ENCODE results near the gene GRID2. TPM values are rescaled to one million over a fixed set of nuclear protein-coding genes. Genes with fewer than 3 reads are reported as not detected.

The GRID2 gene
- total and polyA plus RNA-seq, 2 of the 4 experiments (the other 2 are of a cell fraction), result under 0.01 TPM; not detected in 1

DNA sequence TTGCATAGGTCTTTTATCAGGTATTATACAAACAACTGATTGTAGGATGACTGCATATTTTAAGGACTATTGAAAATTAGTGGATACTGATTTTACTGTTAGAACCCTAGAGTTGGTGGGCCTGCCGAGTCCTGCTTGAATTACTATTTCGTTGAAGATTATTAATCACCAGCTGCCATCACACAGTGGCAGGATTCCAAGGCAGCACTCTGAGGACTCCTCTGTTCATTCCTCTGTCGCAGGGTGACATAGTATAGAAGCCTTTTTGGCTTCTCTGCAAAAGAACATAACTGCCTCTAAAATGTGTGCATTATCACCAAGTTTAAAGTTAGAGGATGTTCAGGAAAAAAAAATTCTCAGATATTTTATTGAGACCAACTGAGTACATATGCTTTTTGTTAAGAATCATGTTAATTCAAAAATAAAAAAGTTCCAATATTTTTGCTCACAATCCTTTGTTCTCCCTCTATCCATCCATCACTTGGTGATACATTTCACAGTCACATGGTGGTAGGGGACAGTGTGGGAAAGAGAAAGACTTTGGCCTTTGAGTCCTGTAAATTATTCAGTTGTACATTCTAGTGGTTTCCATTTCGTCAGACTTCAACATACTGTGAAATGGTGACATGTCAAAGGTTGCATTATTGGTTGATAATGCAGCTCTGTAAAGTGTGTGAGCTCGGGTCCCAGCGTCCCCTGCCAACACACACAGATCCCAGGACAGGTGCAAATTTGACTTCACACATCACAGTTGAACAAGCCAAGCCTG, 332.5 kb downstream of the GRID2 start:
- POLR2A ChIA-PET (ENCODE audit: unreplicated experiment), result no interaction called here
- H3K4me1 ChIP-seq (ENCODE audit: control insufficient read depth, insufficient read depth, low read length), result no peaks in the 10 kb centered on the region
- BruUV-seq (replicated peaks), result no TSS peak

More for the DNA sequence above, 332.5 kb downstream of the GRID2 start:
- Histone ChIP-seq H3K27me3 (ENCODE audit: control insufficient read depth, insufficient read depth, low read length) (no peaks in the 10 kb centered on the region), H2BK120ac (ENCODE audit: low read depth, low read length) (no peak overlapping the region), H3K36me3 (ENCODE audit: control insufficient read depth, insufficient read depth, low read length) (no peaks in the 10 kb centered on the region), H3K14ac (replicated peaks; ENCODE audit: low read depth, low read length) (no peak overlapping the region), H4K20me1 (ENCODE audit: insufficient read depth, low read length) (no peaks in the 10 kb centered on the region), H4K91ac (ENCODE audit: insufficient read depth, low read depth, low read length) (no peak overlapping the region), H3K4me3 (ENCODE audit: insufficient read depth, low read depth, low read length) (no peak overlapping the region), H2BK20ac (ENCODE audit: low read depth, low read length) (no peak overlapping the region), H3K27ac (ENCODE audit: insufficient read depth, low read length) (no peak overlapping the region), H4K8ac (ENCODE audit: low read depth in 2 of 2, low read length in 2 of 2) (no peak overlapping the region), H3K56ac (ENCODE audit: extremely low read depth, insufficient read depth, low read length) (no peak overlapping the region), H2BK5ac (ENCODE audit: low read depth, low read length, poor library complexity, severe bottlenecking) (no peak overlapping the region), H2AK9ac (replicated peaks; ENCODE audit: low read depth, low read length, poor library complexity) (no peak overlapping the region), H3K4ac (ENCODE audit: low read depth, low read length) (no peak overlapping the region), H3K9me3 (ENCODE audit: control insufficient read depth, insufficient read depth, low read length) (no peaks in the 10 kb centered on the region), H3K23ac (ENCODE audit: low read depth, low read length) (no peak overlapping the region), H2AK5ac (ENCODE audit: low read depth, low read length) (no peak overlapping the region), H3K9me1 (ENCODE audit: insufficient read depth, low read length) (no peaks in the 10 kb centered on the region), H3K9ac (ENCODE audit: low read depth, low read length) (no peak overlapping the region), H2AFZ (replicated peaks; ENCODE audit: low read length, poor library complexity) (no peak overlapping the region), H3K79me1 (ENCODE audit: low read depth in 1 of 2, low read length in 2 of 2) (no peaks in the 10 kb centered on the region), H4K5ac (ENCODE audit: low read depth, low read length) (no peak overlapping the region), H3K18ac (ENCODE audit: low read depth, low read length) (no peak overlapping the region), H2BK15ac (ENCODE audit: low read depth, low read length) (no peak overlapping the region), H3K4me2 (ENCODE audit: low read depth, low read length) (no peak overlapping the region)
- no CpG with 5 or more reads among the region's 6 CpGs for WGBS, 2 experiments (ENCODE audit: extremely low coverage in 2 of 2, insufficient read length in 1 of 2)
- TF ChIP-seq RFX5 (IDR thresholded peaks at IDR 0.05; ENCODE audit: low read depth, low read length), result no peak
- no peak for TF ChIP-seq POLR2A (IDR thresholded peaks at IDR 0.05; ENCODE audit: low read depth, low read length)
- TF ChIP-seq RCOR1 (IDR thresholded peaks at IDR 0.05; ENCODE audit: insufficient replicate concordance, low read length), result no peak
- no peak for TF ChIP-seq FOS (IDR thresholded peaks at IDR 0.05; ENCODE audit: low read depth, low read length)
- no peak for TF ChIP-seq BHLHE40 (IDR thresholded peaks at IDR 0.05; ENCODE audit: low read depth, low read length)
- TF ChIP-seq, protein P1, sequence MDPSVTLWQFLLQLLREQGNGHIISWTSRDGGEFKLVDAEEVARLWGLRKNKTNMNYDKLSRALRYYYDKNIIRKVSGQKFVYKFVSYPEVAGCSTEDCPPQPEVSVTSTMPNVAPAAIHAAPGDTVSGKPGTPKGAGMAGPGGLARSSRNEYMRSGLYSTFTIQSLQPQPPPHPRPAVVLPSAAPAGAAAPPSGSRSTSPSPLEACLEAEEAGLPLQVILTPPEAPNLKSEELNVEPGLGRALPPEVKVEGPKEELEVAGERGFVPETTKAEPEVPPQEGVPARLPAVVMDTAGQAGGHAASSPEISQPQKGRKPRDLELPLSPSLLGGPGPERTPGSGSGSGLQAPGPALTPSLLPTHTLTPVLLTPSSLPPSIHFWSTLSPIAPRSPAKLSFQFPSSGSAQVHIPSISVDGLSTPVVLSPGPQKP (IDR thresholded peaks at IDR 0.05; ENCODE audit: borderline replicate concordance, low read depth, low read length), result no peak
- TF ChIP-seq NFE2L2 (IDR thresholded peaks at IDR 0.05; ENCODE audit: low read depth, low read length), result no peak
- no peak for TF ChIP-seq CEBPB (IDR thresholded peaks at IDR 0.05; ENCODE audit: low read depth, low read length)
- TF ChIP-seq, protein P2, sequence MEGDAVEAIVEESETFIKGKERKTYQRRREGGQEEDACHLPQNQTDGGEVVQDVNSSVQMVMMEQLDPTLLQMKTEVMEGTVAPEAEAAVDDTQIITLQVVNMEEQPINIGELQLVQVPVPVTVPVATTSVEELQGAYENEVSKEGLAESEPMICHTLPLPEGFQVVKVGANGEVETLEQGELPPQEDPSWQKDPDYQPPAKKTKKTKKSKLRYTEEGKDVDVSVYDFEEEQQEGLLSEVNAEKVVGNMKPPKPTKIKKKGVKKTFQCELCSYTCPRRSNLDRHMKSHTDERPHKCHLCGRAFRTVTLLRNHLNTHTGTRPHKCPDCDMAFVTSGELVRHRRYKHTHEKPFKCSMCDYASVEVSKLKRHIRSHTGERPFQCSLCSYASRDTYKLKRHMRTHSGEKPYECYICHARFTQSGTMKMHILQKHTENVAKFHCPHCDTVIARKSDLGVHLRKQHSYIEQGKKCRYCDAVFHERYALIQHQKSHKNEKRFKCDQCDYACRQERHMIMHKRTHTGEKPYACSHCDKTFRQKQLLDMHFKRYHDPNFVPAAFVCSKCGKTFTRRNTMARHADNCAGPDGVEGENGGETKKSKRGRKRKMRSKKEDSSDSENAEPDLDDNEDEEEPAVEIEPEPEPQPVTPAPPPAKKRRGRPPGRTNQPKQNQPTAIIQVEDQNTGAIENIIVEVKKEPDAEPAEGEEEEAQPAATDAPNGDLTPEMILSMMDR (conservative IDR thresholded peaks at IDR 0.05; ENCODE audit: low read depth, low read length), result no peak
- no peak for TF ChIP-seq RAD21 (IDR thresholded peaks at IDR 0.05; ENCODE audit: low read length)
- TF ChIP-seq MAZ (IDR thresholded peaks at IDR 0.05; ENCODE audit: borderline replicate concordance, low read depth, low read length), result no peak
- TF ChIP-seq MXI1 (IDR thresholded peaks at IDR 0.05; ENCODE audit: borderline replicate concordance, low read depth, low read length), result no peak
- no peak for TF ChIP-seq SMC3 (IDR thresholded peaks at IDR 0.05; ENCODE audit: low read depth, low read length)
- ATAC-seq (ENCODE audit: low read depth), result no peak
- dilution Hi-C loops (cut with HindIII; ENCODE audit: low sequenced_read_pairs, unreplicated experiment) (no loop called here), in situ Hi-C loops (cut with MboI; ENCODE audit: low sequenced_read_pairs) (no loop called here), intact Hi-C loops (cut with micrococcal nuclease) (no loop called here)
- CTCF ChIA-PET, result no interaction called here
- DNase-seq, result no peak
